ENCODE results near the gene SLC4A3. TPM values are rescaled to one million over a fixed set of nuclear protein-coding genes. Genes with fewer than 3 reads are reported as not detected.

SLC4A3 gene
- total and polyA plus RNA-seq, 2 of the 8 experiments (the other 6 are each of a cell fraction or from before 2014, with no cell fraction given), result 4.8 to 7.4 TPM

DNA sequence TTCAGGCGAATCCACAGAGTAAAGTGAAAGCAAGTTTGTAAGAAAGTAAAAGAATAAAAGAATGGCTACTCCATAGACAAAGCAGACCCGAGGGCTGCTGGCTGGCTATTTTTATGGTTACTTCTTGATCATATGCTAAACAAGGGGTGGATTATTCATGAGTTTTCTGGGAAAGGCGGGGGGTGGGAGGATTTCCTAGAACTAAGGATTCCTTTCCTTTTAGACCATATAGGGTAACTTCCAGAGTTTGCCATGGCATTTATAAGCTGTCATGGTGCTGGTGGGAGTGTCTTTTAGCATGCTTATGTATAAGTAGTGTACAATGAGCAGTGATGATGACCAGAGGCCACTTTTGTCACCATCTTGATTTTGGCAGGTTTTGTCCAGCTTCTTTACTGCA, 59.8 kb downstream of the SLC4A3 start:
- Histone ChIP-seq H2BK12ac (ENCODE audit: low read depth, low read length) (peak overlapping the region; percentile 89; the same call in 1 of the 2 replicates), H4K91ac (replicated peaks; ENCODE audit: insufficient read length, low read length) (no peak overlapping the region), H3K56ac (replicated peaks; ENCODE audit: insufficient read length, low read depth, low read length) (no peak overlapping the region), H3K79me1 (ENCODE audit: low read depth, low read length) (no peaks in the 10 kb centered on the region), H2BK120ac (replicated peaks; ENCODE audit: low read depth, low read length) (no peak overlapping the region), H3K14ac (ENCODE audit: insufficient read length) (no peak overlapping the region), H3K36me3 (ENCODE audit: control insufficient read depth in 2 of 4, insufficient read depth in 4 of 4, low read length in 3 of 4) (no peaks in the 10 kb centered on the region), H3K4ac (replicated peaks; ENCODE audit: insufficient read length, low read depth, low read length) (no peak overlapping the region), H3K4me1 (replicated peaks in 1 of 4; ENCODE audit: control insufficient read depth in 3 of 4, insufficient read depth in 4 of 4, low read length in 3 of 4) (peaks cover 3 to 15% (median 6%) of the 10 kb centered on the region in 4 experiments), H3K18ac (ENCODE audit: extremely low read depth, low read length) (no peak overlapping the region), H3K79me2 (ENCODE audit: control insufficient read depth in 1 of 2, insufficient read depth in 2 of 2, low read length in 2 of 2) (no peaks in the 10 kb centered on the region), H4K8ac (ENCODE audit: extremely low read depth, insufficient read depth, low read length) (no peak overlapping the region), H2BK5ac (ENCODE audit: low read depth, low read length) (no peak overlapping the region), H2BK20ac (ENCODE audit: low read length) (no peak overlapping the region), H3K27me3 (replicated peaks in 1 of 4; ENCODE audit: control insufficient read depth in 3 of 4, extremely low read depth in 1 of 4, insufficient read depth in 3 of 4, low read length in 3 of 4) (no peaks in the 10 kb centered on the region; a peak in 2 of 7 replicates), H3K9ac (replicated peaks in 1 of 4; ENCODE audit: extremely low read depth in 1 of 4, low read depth in 3 of 4, low read length in 3 of 4) (no peak overlapping the region), H3K23ac (ENCODE audit: insufficient read length) (no peak overlapping the region), H3K4me2 (ENCODE audit: insufficient read depth in 1 of 2, low read depth in 2 of 2, low read length in 2 of 2) (no peak overlapping the region), H3K9me3 (ENCODE audit: insufficient read depth in 2 of 2, low read depth in 1 of 2, low read length in 1 of 2) (peaks cover 5 to 10% of the 10 kb centered on the region in 2 experiments; a peak in 3 of 4 replicates), H3K23me2 (ENCODE audit: low read depth, low read length) (no peaks in the 10 kb centered on the region), H3K27ac (ENCODE audit: low read depth, low read length) (no peak overlapping the region), H2AK5ac (ENCODE audit: low read depth, low read length) (no peak overlapping the region), H2AFZ (ENCODE audit: low read length) (no peak overlapping the region), H4K5ac (ENCODE audit: insufficient read length, low read depth, low read length) (no peak overlapping the region), H4K20me1 (replicated peaks in 1 of 2; ENCODE audit: control insufficient read depth in 1 of 2, insufficient read depth in 2 of 2, low read length in 2 of 2) (no peaks in the 10 kb centered on the region), H2BK15ac (ENCODE audit: low read length) (no peak overlapping the region), H3K4me3 (ENCODE audit: extremely low read depth in 1 of 4, insufficient read depth in 2 of 4, low read depth in 3 of 4, low read length in 4 of 4) (no peak overlapping the region)
- no peak for TF ChIP-seq CBX5 (IDR thresholded peaks at IDR 0.05; ENCODE audit: low read depth, low read length)
- 0 out of 2 replicates have a peak, but pooled peaks have one; percentile 31 for TF ChIP-seq SRF (IDR thresholded peaks at IDR 0.05; ENCODE audit: low read depth, low read length)
- CTCF ChIA-PET (ENCODE audit: partially characterized antibody), result interaction anchor here (0.7 to 6.1 kb wide), 6 partner anchors 16 to 148 kb away, joined by 3 to 175 read pairs (median 6); no protein-coding TSS in a partner anchor
- POLR2A ChIA-PET (ENCODE audit: partially characterized antibody), result interaction anchor here (0.6 to 0.9 kb wide), 2 partner anchors 55 to 141 kb away, joined by 3 to 4 read pairs; no protein-coding TSS in a partner anchor
- WGBS, 2 experiments (ENCODE audit: extremely low coverage in 1 of 2, insufficient coverage in 1 of 2, insufficient read length in 1 of 2, insufficient replicate concordance in 2 of 2, low coverage in 1 of 2, low lambda C conversion rate in 2 of 2, missing lambda C conversion rate in 1 of 2), result 86% methylated on average over 3 of the region's 3 CpGs; no CpG with 5 or more reads in 1 of the 2 experiments
- no peak for DNase-seq (ENCODE audit: low read depth in 1 of 2, low spot score in 2 of 2)
- no peak for FAIRE-seq
